Measurements from ENCODE around the gene KRTCAP3. TPM values are rescaled to one million over a fixed set of nuclear protein-coding genes. Genes with fewer than 3 reads are reported as not detected.

Gene KRTCAP3
- total RNA-seq, 1 donor from 2014 or later: 22.5 TPM

DNA sequence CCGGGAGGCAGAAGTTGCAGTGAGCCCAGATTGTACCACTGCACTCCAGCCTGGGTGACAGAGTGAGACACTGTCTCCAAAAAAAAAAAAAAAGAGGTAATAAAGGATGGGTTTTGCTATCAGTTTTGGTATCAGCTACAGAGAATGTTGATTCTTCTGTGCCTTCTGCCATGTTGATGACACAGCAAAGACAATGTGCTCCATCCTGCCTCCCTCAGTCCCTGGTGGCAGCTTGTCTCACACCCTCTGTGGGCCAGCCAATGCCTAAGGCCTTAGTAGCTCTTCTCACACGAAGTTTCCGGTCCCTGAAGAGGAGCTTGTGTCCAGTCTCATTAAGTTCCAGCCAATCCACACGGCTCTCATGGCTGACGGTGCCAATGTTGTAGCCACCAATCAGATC, 29.8 kb downstream of the KRTCAP3 start:
- Histone ChIP-seq H3K4me3 (no peak overlapping the region), H3K27me3 (no peaks in the 10 kb centered on the region), H3K9me3 (no peaks in the 10 kb centered on the region), H3K36me3 (peaks cover 36% of the 10 kb centered on the region), H3K27ac (no peak overlapping the region), H3K4me1 (no peaks in the 10 kb centered on the region)
- ATAC-seq (no peak), DNase-seq (no peak)
- intact Hi-C loops (cut with DNase I): no loop called here
- TF ChIP-seq, protein P1, sequence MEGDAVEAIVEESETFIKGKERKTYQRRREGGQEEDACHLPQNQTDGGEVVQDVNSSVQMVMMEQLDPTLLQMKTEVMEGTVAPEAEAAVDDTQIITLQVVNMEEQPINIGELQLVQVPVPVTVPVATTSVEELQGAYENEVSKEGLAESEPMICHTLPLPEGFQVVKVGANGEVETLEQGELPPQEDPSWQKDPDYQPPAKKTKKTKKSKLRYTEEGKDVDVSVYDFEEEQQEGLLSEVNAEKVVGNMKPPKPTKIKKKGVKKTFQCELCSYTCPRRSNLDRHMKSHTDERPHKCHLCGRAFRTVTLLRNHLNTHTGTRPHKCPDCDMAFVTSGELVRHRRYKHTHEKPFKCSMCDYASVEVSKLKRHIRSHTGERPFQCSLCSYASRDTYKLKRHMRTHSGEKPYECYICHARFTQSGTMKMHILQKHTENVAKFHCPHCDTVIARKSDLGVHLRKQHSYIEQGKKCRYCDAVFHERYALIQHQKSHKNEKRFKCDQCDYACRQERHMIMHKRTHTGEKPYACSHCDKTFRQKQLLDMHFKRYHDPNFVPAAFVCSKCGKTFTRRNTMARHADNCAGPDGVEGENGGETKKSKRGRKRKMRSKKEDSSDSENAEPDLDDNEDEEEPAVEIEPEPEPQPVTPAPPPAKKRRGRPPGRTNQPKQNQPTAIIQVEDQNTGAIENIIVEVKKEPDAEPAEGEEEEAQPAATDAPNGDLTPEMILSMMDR (IDR thresholded peaks at IDR 0.05): no peak

DNA sequence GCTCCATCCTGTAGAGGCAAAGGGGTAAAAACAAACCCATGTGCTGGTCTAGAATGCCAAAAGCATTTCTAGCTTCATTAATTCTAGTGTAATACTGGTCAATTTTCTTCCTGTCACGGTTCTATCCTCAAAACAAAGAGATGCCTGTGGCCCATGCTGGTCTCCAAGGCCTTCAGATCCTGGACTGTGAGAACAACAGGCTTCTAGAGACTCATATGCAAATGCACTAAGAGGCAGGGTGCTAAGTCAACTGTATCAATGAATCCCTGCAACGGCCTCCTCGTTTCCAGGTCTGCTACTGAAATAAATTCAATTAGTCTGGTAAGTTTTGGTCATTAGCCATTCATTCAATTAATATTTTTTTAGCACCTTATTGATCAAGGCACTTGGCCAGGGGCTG, 43.3 kb downstream of the KRTCAP3 start:
- peaks cover 21% of the 10 kb centered on the region for H3K36me3 ChIP-seq
- no peaks in the 10 kb centered on the region for H3K9me3 ChIP-seq
- H3K4me1 ChIP-seq: peaks cover 3% of the 10 kb centered on the region
- DNase-seq (no peak), ATAC-seq (no peak)
- no peak overlapping the region for H3K27ac ChIP-seq
- TF ChIP-seq, protein P1 (IDR thresholded peaks at IDR 0.05): no peak
- H3K27me3 ChIP-seq: no peaks in the 10 kb centered on the region
- H3K4me3 ChIP-seq: no peak overlapping the region
- intact Hi-C loops (cut with DNase I): no loop called here

DNA sequence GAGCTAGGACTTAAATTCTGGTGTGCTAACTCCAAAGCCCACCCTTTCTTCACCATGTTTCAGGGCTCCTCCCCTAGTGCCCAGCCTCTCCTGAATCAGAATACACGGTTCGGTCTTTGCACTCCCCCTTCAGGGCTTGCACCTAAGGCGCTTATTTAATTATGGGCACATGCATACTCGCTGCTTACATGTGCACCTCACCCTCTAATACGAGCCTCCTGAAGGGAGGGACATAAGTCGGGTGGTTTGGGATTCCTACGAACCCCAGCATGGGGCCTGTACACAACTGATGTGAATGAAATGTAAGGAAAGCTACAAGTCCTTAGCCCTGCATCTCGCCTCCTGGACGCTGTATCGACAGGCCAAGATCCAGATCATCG, 46.9 kb downstream of the KRTCAP3 start:
- Histone ChIP-seq H3K27ac (peak overlapping the region; percentile 80), H3K4me3 (peak overlapping the region; percentile 73), H3K9me3 (no peaks in the 10 kb centered on the region), H3K27me3 (no peaks in the 10 kb centered on the region), H3K36me3 (peaks cover under 1% of the 10 kb centered on the region), H3K4me1 (peaks cover 3% of the 10 kb centered on the region)
- TF ChIP-seq, protein P1 (IDR thresholded peaks at IDR 0.05): no peak
- DNase-seq (no peak), ATAC-seq (no peak)
- intact Hi-C loops (cut with DNase I): no loop called here

- intact Hi-C loops (cut with DNase I): no loop called here
- Histone ChIP-seq H3K4me1 (peaks cover 3% of the 10 kb centered on the region), H3K9me3 (no peaks in the 10 kb centered on the region)
Observed at GRCh38 chr2:27489498-27490397, 47.6 kb downstream of the KRTCAP3 start, which contains the start of gene IFT172. Gene IFT172, minus strand, starts transcription at chr2:27489743. Its CDS starts 90 bp downstream, at chr2:27489653.

GRCh38 chr2:27492557-27492956, 50.4 kb downstream of the KRTCAP3 start:
- H3K27ac ChIP-seq: no peak overlapping the region

More at GRCh38 chr2:27489498-27490397, 47.6 kb downstream of the KRTCAP3 start, which contains the start of gene IFT172:
- Histone ChIP-seq H3K4me3 (peak within 1 kb of the TSS; percentile 73), H3K27ac (peak within 1 kb of the TSS; percentile 80), H3K27me3 (no peaks in the 10 kb centered on the region), H3K36me3 (no peaks in the 10 kb centered on the region)
- ATAC-seq: peak; percentile 99
- peak; percentile 99 for DNase-seq
- TF ChIP-seq, protein P1 (IDR thresholded peaks at IDR 0.05): no peak

More at GRCh38 chr2:27492557-27492956, 50.4 kb downstream of the KRTCAP3 start:
- Histone ChIP-seq H3K9me3 (no peaks in the 10 kb centered on the region), H3K27me3 (peaks cover 4% of the 10 kb centered on the region), H3K4me1 (peaks cover 15% of the 10 kb centered on the region), H3K4me3 (no peak overlapping the region), H3K36me3 (no peaks in the 10 kb centered on the region)
- DNase-seq: no peak
- intact Hi-C loops (cut with DNase I): no loop called here
- TF ChIP-seq, protein P1 (IDR thresholded peaks at IDR 0.05): no peak
- no peak for ATAC-seq

Measured in upper lobe of right lung (tissue), 1 donor.